Measurements from ENCODE around the gene ADAMTS9.

The ADAMTS9 gene

GRCh38 chr3:64687781-64688604, at the start of gene ADAMTS9:
Gene ADAMTS9 (minus strand): TSS chr3:64688000. CDS start chr3:64687657, 343 bp downstream.
- no peak within 1 kb of the TSS for H3K9ac ChIP-seq (ENCODE audit: low read length)
- H4K20me1 ChIP-seq (ENCODE audit: low read depth, low read length): no peaks in the 10 kb centered on the region
- H3K9me2 ChIP-seq (replicated peaks; ENCODE audit: insufficient read depth, low read length): no peaks in the 10 kb centered on the region
- H3K27ac ChIP-seq (ENCODE audit: low read depth, low read length): no peak within 1 kb of the TSS
- H3K36me3 ChIP-seq (ENCODE audit: low read length): no peaks in the 10 kb centered on the region
- no peak within 1 kb of the TSS for H2AFZ ChIP-seq (ENCODE audit: low read depth, low read length, severe bottlenecking)
- TF ChIP-seq CTCF (IDR thresholded peaks at IDR 0.05; ENCODE audit: insufficient read depth, low read length, poor library complexity, severe bottlenecking) (no peak), EZH2phosphoT487 (conservative IDR thresholded peaks at IDR 0.05; ENCODE audit: low read length) (no peak)
- no peak within 1 kb of the TSS for H3K4me3 ChIP-seq (ENCODE audit: insufficient read depth, low read length, poor library complexity, severe bottlenecking)
- H3K79me2 ChIP-seq (ENCODE audit: insufficient read depth, low read length): no peaks in the 10 kb centered on the region
- no peak within 1 kb of the TSS for H3K4me2 ChIP-seq (ENCODE audit: low read depth, low read length, poor library complexity, severe bottlenecking)
- H3K27me3 ChIP-seq (ENCODE audit: low read length): no peaks in the 10 kb centered on the region
- H3K9me3 ChIP-seq (ENCODE audit: insufficient read depth, low read length): no peaks in the 10 kb centered on the region
- H3F3A ChIP-seq (ENCODE audit: insufficient read depth): no peaks in the 10 kb centered on the region

GRCh38 chr3:64732576-64732975, 44.8 kb upstream of the ADAMTS9 start:
- H3K4me2 ChIP-seq (ENCODE audit: low read depth, low read length, poor library complexity, severe bottlenecking): no peak overlapping the region
- H3K9me2 ChIP-seq (replicated peaks; ENCODE audit: insufficient read depth, low read length): no peaks in the 10 kb centered on the region
- H3K79me2 ChIP-seq (ENCODE audit: insufficient read depth, low read length): no peaks in the 10 kb centered on the region
- no peaks in the 10 kb centered on the region for H3K36me3 ChIP-seq (ENCODE audit: low read length)
- no peaks in the 10 kb centered on the region; the same call in 1 of the 2 replicates for H3K27me3 ChIP-seq (ENCODE audit: low read length)
- no peak overlapping the region for H3K27ac ChIP-seq (ENCODE audit: low read depth, low read length)
- no peak overlapping the region for H3K9ac ChIP-seq (ENCODE audit: low read length)
- H4K20me1 ChIP-seq (ENCODE audit: low read depth, low read length): no peaks in the 10 kb centered on the region
- no peaks in the 10 kb centered on the region for H3K9me3 ChIP-seq (ENCODE audit: insufficient read depth, low read length)
- no peak overlapping the region for H2AFZ ChIP-seq (ENCODE audit: low read depth, low read length, severe bottlenecking)
- H3F3A ChIP-seq (ENCODE audit: insufficient read depth): no peaks in the 10 kb centered on the region
- TF ChIP-seq EZH2phosphoT487 (conservative IDR thresholded peaks at IDR 0.05; ENCODE audit: low read length): no peak
- TF ChIP-seq CTCF (IDR thresholded peaks at IDR 0.05; ENCODE audit: insufficient read depth, low read length, poor library complexity, severe bottlenecking): no peak
- no peak overlapping the region for H3K4me3 ChIP-seq (ENCODE audit: insufficient read depth, low read length, poor library complexity, severe bottlenecking)

- no peak for TF ChIP-seq EZH2phosphoT487 (conservative IDR thresholded peaks at IDR 0.05; ENCODE audit: low read length)
- no peak for TF ChIP-seq CTCF (IDR thresholded peaks at IDR 0.05; ENCODE audit: insufficient read depth, low read length, poor library complexity, severe bottlenecking)
- H3K4me3 ChIP-seq (ENCODE audit: insufficient read depth, low read length, poor library complexity, severe bottlenecking): no peak overlapping the region
- H3K27ac ChIP-seq (ENCODE audit: low read depth, low read length): no peak overlapping the region
- H3F3A ChIP-seq (ENCODE audit: insufficient read depth): no peaks in the 10 kb centered on the region
- no peaks in the 10 kb centered on the region for H4K20me1 ChIP-seq (ENCODE audit: low read depth, low read length)
- H3K9me3 ChIP-seq (ENCODE audit: insufficient read depth, low read length): no peaks in the 10 kb centered on the region; the same call in 1 of the 2 replicates
- H3K79me2 ChIP-seq (ENCODE audit: insufficient read depth, low read length): no peaks in the 10 kb centered on the region
- H3K4me2 ChIP-seq (ENCODE audit: low read depth, low read length, poor library complexity, severe bottlenecking): no peak overlapping the region
- H3K9me2 ChIP-seq (replicated peaks; ENCODE audit: insufficient read depth, low read length): no peaks in the 10 kb centered on the region
- H3K36me3 ChIP-seq (ENCODE audit: low read length): no peaks in the 10 kb centered on the region
- no peak overlapping the region for H2AFZ ChIP-seq (ENCODE audit: low read depth, low read length, severe bottlenecking)
- H3K9ac ChIP-seq (ENCODE audit: low read length): no peak overlapping the region
- peaks cover under 1% of the 10 kb centered on the region for H3K27me3 ChIP-seq (ENCODE audit: low read length)
Measured at GRCh38 chr3:64730681-64731080, 42.9 kb upstream of the ADAMTS9 start.

Measured in SU-DHL-6 (cell line).